Measurements from ENCODE around the gene TREML1. TPM values are rescaled to one million over a fixed set of nuclear protein-coding genes. Genes with fewer than 3 reads are reported as not detected.
A peak's percentile ranks its signal among the peaks of the same experiment; 100 is the strongest.

The TREML1 gene
- polyA plus RNA-seq, 4 donors, result 0.52 to 1.2 (median 0.79) TPM

- DNase-seq (ENCODE audit: low read depth in 4 of 4, low spot score in 3 of 4), result no peak
Measured at GRCh38 chr6:41179163-41179562, 25.0 kb upstream of the TREML1 start.

GRCh38 chr6:41177695-41178094, 23.5 kb upstream of the TREML1 start:
- DNase-seq (ENCODE audit: low read depth in 4 of 4, low spot score in 3 of 4), result no peak

GRCh38 chr6:41177287-41177686, 23.1 kb upstream of the TREML1 start:
- DNase-seq (ENCODE audit: low read depth in 4 of 4, low spot score in 3 of 4), result no peak

GRCh38 chr6:41176189-41176588, 22.0 kb upstream of the TREML1 start:
- DNase-seq (ENCODE audit: low read depth in 4 of 4, low spot score in 3 of 4), result no peak

GRCh38 chr6:41175084-41175483, 20.9 kb upstream of the TREML1 start:
- no peak for DNase-seq (ENCODE audit: low read depth in 4 of 4, low spot score in 3 of 4)

GRCh38 chr6:41174610-41175009, 20.5 kb upstream of the TREML1 start:
- no peak for DNase-seq (ENCODE audit: low read depth in 4 of 4, low spot score in 3 of 4)

- no peak for DNase-seq (ENCODE audit: low read depth in 4 of 4, low spot score in 3 of 4)
Measured at GRCh38 chr6:41171908-41172307, 17.8 kb upstream of the TREML1 start.

GRCh38 chr6:41170547-41171160, 16.5 kb upstream of the TREML1 start:
- no peak for DNase-seq (ENCODE audit: low read depth in 4 of 4, low spot score in 3 of 4)

- DNase-seq (ENCODE audit: low read depth in 4 of 4, low spot score in 3 of 4), result peak in 2 of 4 donors; percentile 25 to 33
Measured at GRCh38 chr6:41167173-41167963, 13.2 kb upstream of the TREML1 start.

- DNase-seq (ENCODE audit: low read depth in 4 of 4, low spot score in 3 of 4), result peak in 1 of 4 donors; percentile 28
Measured at GRCh38 chr6:41164551-41165120, 10.5 kb upstream of the TREML1 start.

- no peak for DNase-seq (ENCODE audit: low read depth in 4 of 4, low spot score in 3 of 4)
Measured at GRCh38 chr6:41163419-41163717, 9.2 kb upstream of the TREML1 start.

- DNase-seq (ENCODE audit: low read depth in 4 of 4, low spot score in 3 of 4), result no peak
Measured at GRCh38 chr6:41162687-41163418, 8.7 kb upstream of the TREML1 start, which contains the start of gene TREM2. TREM2 (minus strand) TSS chr6:41163116; CDS start chr6:41163082, 34 bp downstream.

GRCh38 chr6:41161851-41162552, 7.9 kb upstream of the TREML1 start:
- no peak for DNase-seq (ENCODE audit: low read depth in 4 of 4, low spot score in 3 of 4)

- no peak for DNase-seq (ENCODE audit: low read depth in 4 of 4, low spot score in 3 of 4)
Measured at GRCh38 chr6:41161380-41161779, 7.2 kb upstream of the TREML1 start.

GRCh38 chr6:41160933-41161332, 6.8 kb upstream of the TREML1 start:
- DNase-seq (ENCODE audit: low read depth in 4 of 4, low spot score in 3 of 4), result no peak

GRCh38 chr6:41159415-41160082, 5.4 kb upstream of the TREML1 start:
- peak in 3 of 4 donors; percentile 40 to 57 (median 50) for DNase-seq (ENCODE audit: low read depth in 4 of 4, low spot score in 3 of 4)

- no peak for DNase-seq (ENCODE audit: low read depth in 4 of 4, low spot score in 3 of 4)
Measured at GRCh38 chr6:41157323-41157722, 3.2 kb upstream of the TREML1 start.

GRCh38 chr6:41156771-41157170, 2.6 kb upstream of the TREML1 start:
- no peak for DNase-seq (ENCODE audit: low read depth in 4 of 4, low spot score in 3 of 4)

GRCh38 chr6:41156001-41156400, 1.9 kb upstream of the TREML1 start:
- DNase-seq (ENCODE audit: low read depth in 4 of 4, low spot score in 3 of 4), result no peak

Data from right renal pelvis (tissue), 4 donors.